Right forelimb (tissue), 1 donor: Measurements from ENCODE around the gene RYR3.

Experiments
- DNase-seq: peaks from one replicate; pipeline ENCODE4 v3.0.0-alpha.2; 2018

Gene RYR3

DNA sequence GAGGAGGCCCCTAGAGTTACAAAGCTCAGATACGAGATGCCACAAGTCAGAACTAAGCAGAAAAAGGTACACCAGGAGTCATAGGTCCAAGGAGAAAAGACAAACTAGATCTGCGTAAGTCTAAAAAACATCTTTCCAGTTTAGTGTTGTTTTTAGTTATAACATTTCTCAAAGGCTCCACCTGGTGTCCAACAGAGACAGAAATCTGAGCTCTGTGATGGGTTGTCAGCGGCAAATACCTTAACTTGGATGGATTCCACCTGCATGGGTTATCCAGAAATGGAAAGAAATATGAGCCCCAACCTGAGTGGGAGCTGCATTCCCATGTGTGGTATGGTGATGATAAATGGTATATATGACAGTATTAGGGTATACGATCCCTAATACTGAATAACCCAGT is 418.9 kb downstream of the RYR3 start:
- DNase-seq: no peak

DNA sequence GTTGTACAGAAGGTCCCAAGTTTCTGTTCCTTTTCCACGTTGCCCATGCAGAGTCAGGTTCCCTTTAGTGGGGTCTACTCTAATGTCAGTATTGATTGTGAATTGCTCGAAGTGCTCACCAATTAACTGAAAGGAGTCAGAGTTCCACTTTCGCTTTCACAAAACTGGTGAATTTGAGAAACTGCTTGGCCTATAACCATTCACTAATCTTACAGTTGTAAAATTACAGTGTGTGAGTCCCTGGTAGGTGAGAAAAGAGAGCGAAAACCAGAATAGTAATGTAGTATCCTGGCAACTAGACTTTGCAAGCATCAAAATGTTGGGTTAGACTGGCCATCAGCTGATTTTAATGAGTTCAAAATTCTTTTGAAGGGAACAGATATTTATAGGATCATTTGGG is 420.0 kb downstream of the RYR3 start:
- no peak for DNase-seq

DNA sequence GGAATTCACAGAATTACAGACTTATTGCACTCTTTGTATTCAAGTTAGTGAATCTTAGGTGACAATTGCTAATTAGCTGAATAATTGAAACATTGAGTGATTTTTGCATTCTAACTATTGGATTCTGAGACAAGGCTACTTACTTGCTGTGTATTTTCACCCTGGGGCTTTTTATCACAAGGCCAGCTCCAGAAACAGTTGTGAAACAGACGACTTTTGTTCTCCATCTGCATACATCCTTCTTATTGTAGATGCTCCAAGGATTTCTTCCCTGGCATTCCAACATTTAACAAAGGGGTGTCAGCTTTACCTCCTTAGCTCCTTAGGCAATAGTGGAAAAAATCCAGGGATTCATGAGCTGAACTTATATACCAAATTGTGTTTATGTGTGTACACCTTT is 424.4 kb downstream of the RYR3 start:
- DNase-seq: no peak

DNA sequence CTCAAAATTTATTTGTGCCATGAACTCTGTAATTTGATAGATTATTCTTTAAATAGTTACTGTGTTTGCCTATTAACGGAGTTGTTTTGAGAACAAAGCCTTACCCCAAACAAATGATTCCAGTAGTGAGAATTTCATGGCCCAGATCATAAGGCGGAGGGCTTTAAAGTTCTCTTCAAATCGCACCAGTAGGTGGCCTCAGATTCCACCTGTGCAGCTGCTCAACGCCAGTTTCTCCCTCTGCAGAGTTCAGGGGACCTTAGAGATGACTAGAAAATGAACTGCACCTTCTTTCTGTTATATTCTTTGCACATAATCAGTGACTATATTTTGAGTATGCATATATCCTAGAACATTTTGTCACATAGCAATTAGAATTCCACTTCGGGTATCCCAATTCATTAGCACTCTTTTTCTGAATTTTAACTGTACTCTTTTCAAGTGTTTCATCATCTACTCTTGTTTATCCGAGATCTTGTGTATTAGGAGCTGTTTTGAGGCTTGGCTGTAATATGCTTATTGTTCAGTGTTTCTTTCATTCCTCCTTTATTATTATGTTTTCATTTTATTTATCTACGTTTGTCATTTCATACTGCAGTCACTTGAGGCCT is 425.0 kb downstream of the RYR3 start:
- no peak for DNase-seq

DNA sequence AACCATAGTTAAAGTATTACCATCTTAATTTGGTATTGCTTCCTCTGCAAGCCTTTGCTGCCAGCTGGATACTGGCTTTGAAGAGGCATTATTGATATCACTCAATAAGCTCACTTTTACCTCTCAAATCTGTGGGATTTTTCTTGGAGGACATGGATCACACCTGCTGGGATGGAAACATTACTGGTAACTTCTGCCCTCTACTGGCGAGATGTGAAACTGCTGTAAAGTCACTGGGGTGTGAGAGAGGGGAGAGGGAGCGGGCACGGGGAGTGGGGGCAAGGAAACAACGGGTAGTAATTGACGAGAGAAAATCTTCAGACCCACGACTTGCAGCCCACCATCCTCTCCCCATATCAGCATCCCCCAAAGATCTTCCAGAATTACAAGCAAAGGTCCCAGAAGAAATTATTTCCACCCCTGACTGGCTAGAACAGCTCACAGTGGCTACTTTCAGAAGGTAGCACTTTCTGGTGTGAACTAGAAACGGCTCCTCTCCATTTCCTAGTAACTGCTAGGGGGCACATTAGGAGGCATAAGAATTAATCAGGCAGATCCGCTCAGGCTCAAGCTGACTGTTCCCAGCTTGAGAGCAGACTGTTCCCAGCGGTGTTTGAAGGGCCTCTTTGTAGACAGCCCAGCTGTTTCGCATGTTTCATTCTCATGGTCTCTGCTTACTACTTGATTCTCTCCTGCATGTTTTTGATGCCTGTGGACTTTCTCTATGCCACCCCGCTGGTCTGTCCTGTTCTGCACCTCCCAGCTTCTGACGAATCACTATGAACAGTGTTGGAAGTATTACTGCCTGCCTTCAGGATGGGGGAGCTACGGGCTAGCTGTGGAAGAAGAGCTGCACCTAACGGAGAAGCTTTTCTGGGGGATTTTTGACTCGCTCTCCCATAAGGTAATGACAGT is 427.2 kb downstream of the RYR3 start:
- no peak for DNase-seq

DNA sequence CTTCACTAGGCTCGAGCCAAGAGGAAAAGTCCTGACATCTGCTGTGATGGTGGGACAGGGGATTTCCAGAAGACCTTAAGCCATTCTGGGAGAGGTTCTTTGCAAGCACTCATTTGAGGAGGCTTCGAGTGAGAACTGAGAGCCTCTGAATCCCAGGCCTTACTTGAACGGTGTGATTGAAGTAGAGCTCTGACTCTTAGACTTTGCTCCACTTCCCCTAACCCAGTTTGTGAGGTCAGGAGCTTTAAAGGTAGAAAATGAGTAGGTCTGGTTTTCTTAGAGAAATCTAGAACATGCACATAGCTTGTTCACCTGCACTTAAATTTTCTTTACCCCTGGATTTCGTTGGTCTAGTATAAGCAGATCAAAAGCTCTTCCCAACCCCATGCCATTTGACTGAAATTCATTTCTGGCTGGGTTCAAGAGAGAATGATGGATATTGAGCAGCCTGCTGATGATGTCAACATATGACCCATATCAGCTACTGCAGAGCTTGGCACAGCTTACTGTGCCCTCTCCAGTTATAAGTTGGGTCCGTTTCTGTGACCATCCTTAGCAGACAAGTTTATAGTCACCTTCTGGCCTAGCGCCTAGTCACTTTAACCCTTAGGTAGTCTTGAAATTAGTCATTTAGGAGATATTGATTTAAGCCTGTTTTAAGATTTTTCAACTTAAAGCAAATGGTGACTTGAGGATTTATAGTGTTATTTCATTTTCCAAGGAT is 428.3 kb downstream of the RYR3 start:
- no peak for DNase-seq

DNA sequence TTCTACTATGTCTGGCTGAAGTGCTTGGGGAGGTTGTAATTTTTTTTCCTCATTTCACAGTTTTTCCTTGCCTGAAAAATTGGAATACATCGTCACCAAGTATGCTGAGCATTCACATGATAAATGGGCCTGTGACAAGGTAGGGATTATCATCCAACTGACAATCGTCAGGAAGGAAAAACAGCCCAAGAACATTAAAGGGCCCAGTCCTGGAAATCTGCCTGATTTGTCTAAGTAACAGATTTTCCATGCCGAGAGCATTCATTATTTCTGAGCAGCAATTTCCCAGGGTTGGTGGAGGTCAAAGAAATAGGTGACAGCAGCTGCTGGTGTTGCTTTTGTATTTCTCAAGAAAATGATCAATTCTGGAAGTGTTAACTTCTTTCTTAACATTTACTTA is 431.5 kb downstream of the RYR3 start:
- DNase-seq: no peak

DNA sequence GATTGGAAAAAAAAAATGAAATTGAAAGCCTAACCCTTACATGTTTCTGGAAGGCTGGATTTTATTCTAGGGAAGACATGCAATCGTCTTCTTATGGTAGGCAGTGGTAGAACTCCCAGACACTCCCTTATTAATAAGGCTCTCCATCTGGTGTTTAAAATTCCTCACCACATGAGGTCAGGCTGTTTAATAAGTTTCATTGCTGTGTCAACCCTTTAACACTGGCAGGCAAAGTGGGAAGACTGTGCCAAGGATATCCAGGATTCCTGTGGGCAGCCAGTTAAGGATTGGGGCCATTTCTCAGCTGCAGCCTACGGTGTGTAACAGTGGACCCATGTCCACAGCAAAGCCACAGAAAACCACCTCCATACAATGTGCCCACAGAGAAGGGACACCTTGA is 432.0 kb downstream of the RYR3 start:
- no peak for DNase-seq

DNA sequence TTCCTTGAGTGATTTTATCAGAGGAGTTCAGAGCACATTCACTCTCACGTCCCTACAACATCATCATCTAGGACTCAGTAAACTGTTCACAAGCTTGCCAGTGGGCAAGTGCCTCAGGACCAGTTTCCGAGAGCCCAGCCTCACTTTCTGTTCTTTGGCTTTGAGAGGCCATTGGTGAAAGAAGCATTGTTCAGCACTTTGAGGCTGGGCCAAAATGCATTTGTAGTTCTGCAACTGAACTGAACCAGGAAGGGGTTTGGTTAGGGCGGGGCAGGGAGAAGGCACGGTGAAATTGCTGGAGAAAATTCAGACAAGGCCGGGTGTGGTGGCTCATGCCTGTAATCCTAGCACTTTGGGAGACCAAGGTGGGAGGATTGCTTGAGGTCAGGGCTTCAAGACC is 435.4 kb downstream of the RYR3 start:
- DNase-seq: no peak

DNA sequence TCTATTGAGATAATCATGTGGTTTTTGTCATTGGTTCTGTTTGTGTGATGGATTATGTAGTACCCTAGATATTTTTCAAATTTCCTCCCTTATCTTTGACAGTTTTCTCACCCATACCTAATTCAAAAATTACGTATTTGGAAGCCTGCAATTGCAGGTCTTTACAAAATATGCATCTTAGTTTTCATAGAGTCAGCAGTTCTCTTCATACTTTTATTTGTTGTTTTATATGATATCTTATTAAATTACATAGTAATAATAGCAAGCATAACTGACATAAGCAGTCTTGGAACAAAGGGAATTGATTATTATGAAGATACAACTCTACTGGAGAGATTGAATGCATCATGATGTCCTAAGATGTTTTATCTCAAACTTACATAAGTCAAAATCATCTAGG is 442.2 kb downstream of the RYR3 start:
- DNase-seq: no peak

DNA sequence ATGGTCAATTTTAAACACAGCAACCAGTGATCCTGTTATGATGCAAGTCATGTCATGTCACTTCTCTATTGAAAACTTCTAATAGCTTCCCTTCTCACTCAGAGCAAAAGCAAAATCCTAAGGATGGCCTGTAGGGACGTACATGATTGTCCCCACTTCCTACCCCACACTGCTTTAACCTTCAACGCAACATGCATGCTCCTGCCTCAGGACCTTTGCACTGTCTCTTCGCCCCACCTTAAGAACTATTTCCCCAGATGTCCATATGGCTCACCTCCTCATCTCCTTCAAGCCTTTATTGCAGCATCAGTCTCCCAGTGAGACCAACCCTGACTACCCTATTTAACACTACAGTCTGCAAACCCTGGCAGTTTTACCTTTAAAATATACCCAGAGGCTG is 443.5 kb downstream of the RYR3 start:
- DNase-seq: no peak

DNA sequence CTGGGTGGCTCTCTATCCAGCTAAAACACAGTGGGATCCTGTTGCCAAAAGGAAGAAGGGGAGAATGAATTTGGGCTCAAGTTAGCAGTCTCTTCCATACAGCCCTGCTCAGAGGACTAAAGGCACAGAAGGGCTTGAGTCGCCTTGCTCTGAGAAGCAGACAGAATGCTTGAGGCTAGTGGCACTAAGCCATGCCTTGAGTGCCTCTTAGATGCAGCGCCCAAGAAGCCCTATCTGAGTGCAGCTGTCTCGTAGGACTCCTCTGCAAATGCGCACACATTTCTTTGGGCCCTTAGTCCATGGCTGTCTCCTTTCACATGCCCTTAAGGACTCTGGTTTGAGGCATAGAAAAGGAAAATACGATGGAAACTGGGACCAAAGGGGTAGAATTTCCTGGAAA is 446.2 kb downstream of the RYR3 start:
- DNase-seq: no peak

DNA sequence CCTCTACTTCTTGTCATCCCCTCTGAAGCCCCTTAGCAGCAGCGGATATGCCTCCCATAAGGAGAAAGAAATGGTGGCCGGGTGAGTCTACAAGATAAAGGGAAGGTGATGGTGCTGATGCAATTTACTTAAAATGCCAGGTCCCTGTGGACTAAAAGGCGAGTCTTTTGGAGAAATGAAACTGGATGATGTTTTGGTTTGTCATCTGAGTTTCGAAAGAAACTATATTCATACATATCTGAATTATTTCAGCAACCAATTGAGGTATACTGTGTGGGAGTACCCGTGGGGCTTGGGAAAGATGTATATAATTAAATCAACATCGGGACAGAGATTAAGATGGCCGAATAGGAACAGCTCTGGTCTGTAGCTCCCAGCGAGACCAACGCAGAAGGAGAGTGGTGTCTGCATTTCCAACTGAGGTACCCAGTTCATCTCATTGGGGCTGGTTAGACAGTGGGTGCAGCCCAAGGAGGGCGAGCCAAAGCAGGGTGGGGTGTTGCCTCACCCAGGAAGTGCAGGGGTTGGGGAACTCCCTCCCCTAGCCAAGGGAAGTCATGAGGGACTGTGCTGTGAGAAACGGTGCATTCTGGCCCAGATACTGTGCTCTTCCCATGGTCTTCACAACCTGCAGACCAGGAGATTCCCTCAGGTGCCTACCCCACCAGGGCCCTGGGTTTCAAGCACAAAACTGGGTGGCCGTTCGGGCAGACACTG is 446.9 kb downstream of the RYR3 start:
- DNase-seq: no peak

DNA sequence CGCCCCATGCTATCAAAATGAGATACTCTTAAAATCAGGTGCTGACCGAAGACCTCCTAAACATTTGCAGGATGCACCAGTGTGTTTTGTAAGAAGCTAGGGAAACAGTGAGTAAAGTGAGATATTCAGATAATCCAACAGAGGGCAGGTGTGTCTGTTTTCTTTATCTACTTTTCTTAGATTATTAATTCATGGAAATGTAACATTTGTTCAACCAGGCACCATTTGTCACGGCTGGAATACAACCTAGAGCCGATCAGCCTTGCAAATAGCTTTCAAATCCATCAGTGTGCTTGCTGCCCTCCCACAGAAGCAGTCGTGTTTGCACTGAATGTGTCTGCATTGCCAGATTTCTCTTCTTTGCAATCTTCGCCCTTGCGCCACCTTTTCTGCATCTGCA is 455.6 kb downstream of the RYR3 start:
- no peak for DNase-seq

DNA sequence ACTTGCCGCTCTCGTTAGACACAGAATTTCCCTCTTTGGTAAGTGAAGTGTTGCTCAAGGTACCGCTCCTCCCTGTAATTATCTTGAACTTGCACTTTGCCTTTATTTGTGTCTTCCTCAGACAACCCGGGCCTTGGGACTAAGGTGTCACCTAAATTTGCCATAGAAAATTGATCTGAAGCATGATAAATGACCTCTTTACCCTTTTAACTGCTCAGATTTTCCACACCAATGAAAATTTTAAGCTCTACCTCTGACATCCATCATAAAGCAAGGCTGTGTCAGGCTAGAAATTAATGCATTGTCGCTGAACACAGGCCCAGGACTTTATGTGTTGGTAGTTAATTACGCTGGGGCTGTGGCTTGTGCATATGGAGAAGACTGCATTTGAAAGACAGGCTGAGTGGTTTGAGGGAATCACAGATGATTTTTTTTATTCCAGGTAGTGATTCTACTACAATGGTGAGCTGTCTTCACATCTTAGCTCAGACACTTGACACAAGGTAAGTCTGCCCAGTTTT is 458.0 kb downstream of the RYR3 start:
- no peak for DNase-seq

DNA sequence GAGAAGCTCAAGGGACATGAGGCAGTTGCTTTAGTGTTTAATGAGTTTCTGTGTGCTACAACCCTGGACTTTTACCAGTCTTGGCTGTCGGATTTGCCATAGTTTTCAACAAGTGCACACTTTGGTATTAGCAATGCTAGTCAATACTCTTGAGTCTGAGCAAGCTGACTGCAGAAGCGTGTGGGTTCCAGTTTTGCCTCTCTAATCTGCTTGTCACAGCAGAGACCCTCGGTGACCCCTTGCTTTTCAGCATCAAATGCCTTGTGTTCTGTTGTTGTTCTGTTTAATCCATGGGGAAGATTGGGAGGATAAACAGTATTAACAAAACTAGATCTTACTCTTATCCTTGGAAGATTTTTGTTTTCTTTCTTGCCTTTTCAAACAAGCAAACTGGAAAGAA is 463.2 kb downstream of the RYR3 start:
- no peak for DNase-seq

DNA sequence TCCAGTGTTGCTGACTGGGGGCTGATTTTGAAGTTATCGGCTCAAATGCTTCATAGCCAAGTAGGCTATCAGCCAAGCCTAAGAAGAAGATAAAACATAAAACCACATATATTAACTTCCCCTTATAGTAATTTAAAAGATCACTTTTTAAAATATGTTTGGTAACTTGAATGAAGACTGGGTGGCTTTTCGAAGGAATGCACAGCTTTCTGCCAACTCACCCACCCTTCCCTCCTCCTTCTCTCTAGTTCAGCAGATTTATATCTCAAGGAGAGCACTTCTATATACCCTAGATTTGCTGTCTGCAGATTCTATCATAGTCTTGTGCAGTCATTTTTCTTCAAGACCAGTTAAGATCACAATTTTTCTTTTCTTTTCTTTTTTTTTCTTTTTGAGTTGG is 468.1 kb downstream of the RYR3 start:
- no peak for DNase-seq

DNA sequence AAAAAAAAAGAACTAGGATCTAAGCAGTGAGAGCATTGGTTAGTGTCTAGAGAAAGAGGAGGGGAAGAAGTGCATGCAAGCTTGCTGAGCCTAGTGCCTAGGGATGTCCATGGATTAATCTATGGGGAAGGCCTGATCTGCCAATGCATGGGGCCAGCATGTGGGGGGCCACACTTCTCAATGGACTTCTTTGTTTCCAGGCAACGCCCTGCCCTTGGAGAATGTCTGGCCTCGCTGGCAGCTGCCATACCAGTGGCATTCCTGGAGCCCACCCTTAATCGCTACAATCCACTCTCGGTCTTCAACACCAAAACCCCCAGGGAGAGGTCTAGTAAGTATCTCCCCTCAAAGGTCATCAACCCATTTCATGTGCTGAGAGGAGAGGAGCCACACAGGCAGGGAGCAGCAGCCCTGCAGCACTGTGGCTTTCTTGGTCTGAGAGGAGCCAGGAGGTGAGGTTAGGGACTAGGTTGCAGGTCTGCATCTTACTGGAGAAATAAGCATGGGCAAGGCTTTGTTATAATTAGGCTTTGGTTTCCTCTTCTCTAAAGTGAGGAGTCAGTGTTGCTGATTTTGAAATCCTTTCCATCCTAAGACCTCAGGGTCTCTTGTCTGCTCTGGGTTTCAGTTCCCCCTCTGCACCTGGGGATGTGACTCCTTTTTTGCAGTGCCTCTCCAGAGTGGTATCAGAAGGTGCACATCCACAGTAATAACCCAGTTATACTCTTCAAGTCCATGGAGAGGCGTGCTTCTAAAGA is 469.4 kb downstream of the RYR3 start:
- no peak for DNase-seq

DNA sequence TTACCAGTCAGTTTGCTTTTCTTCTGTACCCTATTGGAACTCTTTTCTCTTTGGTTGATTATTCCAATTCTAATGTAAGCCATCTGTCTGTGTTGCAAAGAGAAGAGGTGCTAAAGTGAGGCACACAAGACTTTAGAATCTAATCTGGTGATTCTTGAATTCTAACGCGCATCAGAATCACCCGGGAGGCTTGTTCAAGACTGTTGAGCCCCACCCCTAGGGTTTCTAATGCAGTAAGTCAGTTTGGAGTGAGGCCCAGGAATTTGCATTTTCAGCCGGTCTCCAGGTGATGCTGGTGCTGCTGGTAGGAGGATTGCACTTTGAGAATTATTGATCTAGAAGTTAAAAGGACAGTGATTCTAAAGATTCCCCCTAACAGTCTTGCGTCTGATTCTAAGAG is 472.2 kb downstream of the RYR3 start:
- DNase-seq: no peak

DNA sequence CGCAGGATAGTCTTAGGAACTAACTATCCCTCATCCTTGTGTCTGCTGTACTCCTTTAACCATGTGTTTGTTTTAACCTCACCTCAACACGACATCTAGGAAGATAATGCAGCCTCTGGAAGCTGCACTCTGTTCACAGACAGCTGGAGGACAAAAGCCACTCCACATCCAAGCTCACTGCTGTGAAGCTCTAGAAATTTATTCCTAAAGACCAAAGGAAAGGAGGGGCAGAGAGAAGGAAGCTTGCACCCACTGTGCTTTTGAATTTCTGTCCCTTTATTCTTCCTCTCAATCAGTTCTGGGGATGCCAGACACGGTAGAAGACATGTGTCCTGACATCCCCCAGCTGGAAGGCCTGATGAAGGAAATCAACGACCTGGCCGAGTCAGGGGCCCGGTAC is 474.6 kb downstream of the RYR3 start:
- DNase-seq: no peak

DNA sequence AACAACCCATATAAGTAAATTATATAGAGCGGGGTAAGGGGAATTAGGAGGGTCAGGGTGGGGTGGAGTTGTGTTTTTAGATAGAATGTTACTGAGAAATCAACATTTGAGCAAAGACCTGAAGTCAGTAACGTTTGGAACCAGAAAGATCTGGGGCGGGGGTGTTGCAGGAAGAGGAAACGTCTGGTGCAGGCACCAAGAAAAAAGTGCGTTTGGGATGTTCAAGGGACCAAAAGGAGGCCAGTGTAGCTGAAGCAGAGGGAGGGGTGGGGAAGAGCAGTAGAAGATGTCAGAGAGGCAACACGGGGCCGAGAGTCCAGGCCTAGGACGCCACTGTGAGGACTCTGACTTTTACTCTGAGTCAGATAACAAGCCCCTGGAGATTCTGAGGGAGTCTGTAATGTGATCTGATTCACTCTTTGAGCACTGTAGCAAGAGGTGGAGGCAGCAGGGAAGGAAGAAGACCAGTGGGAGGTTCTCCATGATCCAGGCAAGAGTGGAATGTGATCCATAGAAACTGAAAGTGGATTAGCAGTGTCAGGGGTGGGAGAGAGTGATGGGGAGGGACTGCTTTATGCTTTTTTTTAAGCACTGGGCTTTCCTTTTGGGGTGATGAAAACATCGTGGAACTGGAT is 478.3 kb downstream of the RYR3 start:
- DNase-seq: no peak

DNA sequence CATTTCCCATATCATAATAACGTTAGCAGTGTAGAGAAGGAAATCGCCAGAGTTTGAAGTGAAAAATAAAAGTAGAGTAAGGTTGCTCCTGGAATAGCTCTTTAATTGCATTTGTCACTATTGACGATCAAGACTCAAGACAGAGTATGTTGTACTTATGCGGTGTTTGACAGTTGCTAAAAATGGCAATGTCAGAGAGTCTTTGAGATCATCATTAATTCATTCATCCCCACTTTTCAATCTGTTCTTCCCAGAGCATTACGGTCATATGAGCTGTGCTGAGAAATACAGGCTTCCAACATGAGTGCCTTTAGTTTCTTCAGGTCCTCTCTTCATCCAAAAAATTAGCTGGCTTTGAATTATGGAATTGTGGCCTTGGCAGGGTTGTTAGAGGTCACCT is 483.7 kb downstream of the RYR3 start:
- DNase-seq: no peak
